DMS53 (cell line): ENCODE results near the gene SYTL5.
"Not testable (repeated sequence)": the region's sequence is repeated elsewhere in the genome, so short reads cannot be mapped to it uniquely, and the experiment has no call there.

ENCODE experiments used
- DNase-seq: peaks from one replicate; lab custom pipeline; 2025; lab: John Stamatoyannopoulos, UW

Gene SYTL5

GRCh38 chrX:38006291-38006690 is at the start of gene SYTL5:
SYTL5 (plus strand) TSS chrX:38006553; CDS start chrX:38033890, 27,337 bp downstream.
- DNase-seq: peak; percentile 82

- peak; percentile 64 for DNase-seq
These were observed 47.7 kb upstream of the SYTL5 start for GRCh38 chrX:37958525-37959211.

GRCh38 chrX:37959212-37960021 is 46.9 kb upstream of the SYTL5 start:
- peak; percentile 73 for DNase-seq

- DNase-seq: no peak
These were observed 45.2 kb upstream of the SYTL5 start for GRCh38 chrX:37961118-37961517.

- DNase-seq: no peak
These were observed 38.6 kb upstream of the SYTL5 start for GRCh38 chrX:37967714-37968113.

- DNase-seq: no peak
These were observed 30.9 kb upstream of the SYTL5 start for GRCh38 chrX:37975421-37975820.

GRCh38 chrX:37976153-37976552 is 30.2 kb upstream of the SYTL5 start:
- DNase-seq: no peak

- no peak for DNase-seq
These were observed 21.5 kb upstream of the SYTL5 start for GRCh38 chrX:37984880-37985279.

GRCh38 chrX:37986893-37987292 is 19.5 kb upstream of the SYTL5 start:
- no peak for DNase-seq

- DNase-seq: peak; percentile 30
These were observed 17.0 kb upstream of the SYTL5 start for GRCh38 chrX:37989304-37989703.

- DNase-seq: not testable (repeated sequence)
These were observed 15.1 kb upstream of the SYTL5 start for GRCh38 chrX:37991303-37991702.

GRCh38 chrX:37993176-37993575 is 13.2 kb upstream of the SYTL5 start:
- DNase-seq: peak; percentile 32

- DNase-seq: peak; percentile 98
These were observed 12.3 kb upstream of the SYTL5 start for GRCh38 chrX:37993837-37994619.

- peak; percentile 58 for DNase-seq
These were observed 10.9 kb upstream of the SYTL5 start for GRCh38 chrX:37995428-37995827.

GRCh38 chrX:37997096-37997495 is 9.3 kb upstream of the SYTL5 start:
- DNase-seq: no peak

GRCh38 chrX:37998586-37999262 is 7.6 kb upstream of the SYTL5 start:
- DNase-seq: peak; percentile 51

GRCh38 chrX:38000706-38001105 is 5.6 kb upstream of the SYTL5 start:
- DNase-seq: no peak

GRCh38 chrX:38004046-38004445 is 2.3 kb upstream of the SYTL5 start:
- DNase-seq: no peak

- DNase-seq: peak; percentile 8
These were observed 425 bp downstream of the SYTL5 start for GRCh38 chrX:38006778-38007177.

GRCh38 chrX:38008658-38009057 is 2.3 kb downstream of the SYTL5 start:
- peak; percentile 85 for DNase-seq

- DNase-seq: peak; percentile 1
These were observed 3.3 kb downstream of the SYTL5 start for GRCh38 chrX:38009641-38010040.
